Measurements from ENCODE around the gene TENM3.

- TF ChIP-seq CTCF (IDR thresholded peaks at IDR 0.05) (no peak), POLR2A (IDR thresholded peaks at IDR 0.05) (no peak)
Observed at GRCh38 chr4:182548156-182548555, 305.0 kb downstream of the TENM3 start.

Data from uterus (tissue), 2 donors.